Hepatocyte (in vitro differentiated cells): ENCODE results near the gene P2RY10. TPM values are rescaled to one million over a fixed set of nuclear protein-coding genes. Genes with fewer than 3 reads are reported as not detected.

Source experiments
- DNase-seq: peaks from one replicate; pipeline ENCODE4 v3.0.0-alpha.2; 2016; ENCODE audit warnings: low spot score
- H2AFZ ChIP-seq: fragments of 200-600 bp; sonication (generic); 2 replicates; pipeline ENCODE4 v1.6.0; 2016; ENCODE audit warnings: antibody characterized with exemption, mild to moderate bottlenecking
- H3K27ac ChIP-seq: fragments of 200-600 bp; sonication (generic); 2 replicates; pipeline ENCODE4 v1.5.1; 2016; ENCODE audit warnings: mild to moderate bottlenecking
- H3K27me3 ChIP-seq: fragments of 200-600 bp; sonication (generic); 2 replicates; pipeline ENCODE4 v1.6.1; 2016
- H3K36me3 ChIP-seq: fragments of 200-600 bp; sonication (generic); replicated peaks from 2 replicates; pipeline ENCODE4 v1.5.1; 2016; ENCODE audit warnings: low read depth; ENCODE audit not compliant: insufficient read depth
- H3K4me1 ChIP-seq: fragments of 200-600 bp; sonication (generic); 2 replicates; pipeline ENCODE4 v1.5.1; 2016; ENCODE audit warnings: mild to moderate bottlenecking, moderate library complexity; ENCODE audit not compliant: insufficient read depth
- H3K4me2 ChIP-seq: fragments of 200-600 bp; sonication (generic); 2 replicates; pipeline ENCODE4 v1.6.0; 2016
- H3K4me3 ChIP-seq: fragments of 200-600 bp; sonication (generic); 2 replicates; pipeline ENCODE4 v1.5.1; 2016; ENCODE audit warnings: mild to moderate bottlenecking
- H3K79me2 ChIP-seq: fragments of 200-600 bp; sonication (generic); 2 replicates; pipeline ENCODE4 v1.6.0; 2017; ENCODE audit warnings: mild to moderate bottlenecking
- H3K9me2 ChIP-seq: fragments of 200-600 bp; sonication (generic); replicated peaks from 2 replicates; pipeline ENCODE4 v1.6.0; 2017; ENCODE audit warnings: mild to moderate bottlenecking; ENCODE audit not compliant: insufficient read depth
- H3K9me3 ChIP-seq: fragments of 200-600 bp; sonication (generic); 2 replicates; pipeline ENCODE4 v1.5.1; 2016; ENCODE audit warnings: low read depth, mild to moderate bottlenecking
- H4K20me1 ChIP-seq: fragments of 200-600 bp; sonication (generic); 2 replicates; pipeline ENCODE4 v1.6.0; 2016; ENCODE audit warnings: mild to moderate bottlenecking; ENCODE audit not compliant: insufficient read depth, poor library complexity, severe bottlenecking
- CTCF ChIP-seq: fragments of 200-600 bp; sonication (generic); IDR thresholded peaks from 2 replicates; pipeline ENCODE4 v1.5.1; 2016; ENCODE audit warnings: antibody characterized with exemption, mild to moderate bottlenecking; ENCODE audit not compliant: poor library complexity
- EZH2 ChIP-seq: fragments of 200-600 bp; sonication (generic); IDR thresholded peaks from 2 replicates; pipeline ENCODE4 v1.6.1; 2016; ENCODE audit warnings: antibody characterized with exemption, mild to moderate bottlenecking, borderline replicate concordance
- EZH2phosphoT487 ChIP-seq: fragments of 200-600 bp; sonication (generic); IDR thresholded peaks from one replicate; pipeline ENCODE4 v1.6.1; 2018; ENCODE audit warnings: antibody characterized with exemption, mild to moderate bottlenecking, low read depth, moderate library complexity; ENCODE audit not compliant: unreplicated experiment, severe bottlenecking
- WGBS: methylation state at CpG from one replicate; pipeline ENCODE4 v1.1.6; 2016; ENCODE audit warnings: low lambda C conversion rate; ENCODE audit errors: missing lambda C conversion rate; 5-methylcytosine and 5-hydroxymethylcytosine counted together
- polyA plus RNA-seq: library from polyadenylated mRNA; unstranded; fragments of >200 nt; fragmentation: Nextera tagmentation; extraction: Ambion mirVana; gene quantifications from 2 replicates; pipeline ENCODE4 v1.2.1, GENCODE V29; 2016
- total RNA-seq: library from RNA; depleted of rRNA; stranded (reverse); fragments of >200 nt; gene quantifications from 2 replicates; pipeline ENCODE4 v1.2.3, GENCODE V29; 2014

Gene P2RY10
- total and polyA plus RNA-seq, 2 experiments from 2014 or later = not detected

- no peak for TF ChIP-seq EZH2
- no peak for TF ChIP-seq CTCF
- no peak for TF ChIP-seq EZH2phosphoT487
- no peak overlapping the region for H2AFZ ChIP-seq
- H3K27ac ChIP-seq = no peak overlapping the region
Observed at GRCh38 chrX:78957768-78958130, 12.6 kb downstream of the P2RY10 start.

GRCh38 chrX:78958419-78959116 lies 13.4 kb downstream of the P2RY10 start:
- 53% methylated on average over 2 of the region's 2 CpGs for WGBS
- no peaks in the 10 kb centered on the region for H3K36me3 ChIP-seq
- H4K20me1 ChIP-seq = no peaks in the 10 kb centered on the region
- no peak overlapping the region for H3K4me3 ChIP-seq
- no peaks in the 10 kb centered on the region for H3K4me1 ChIP-seq
- no peak for DNase-seq
- no peaks in the 10 kb centered on the region for H3K9me2 ChIP-seq
- no peak overlapping the region for H3K4me2 ChIP-seq
- no peak overlapping the region for H2AFZ ChIP-seq
- H3K27ac ChIP-seq = no peak overlapping the region
- no peaks in the 10 kb centered on the region for H3K9me3 ChIP-seq
- TF ChIP-seq CTCF = no peak
- TF ChIP-seq EZH2phosphoT487 = no peak
- TF ChIP-seq EZH2 = no peak
- H3K27me3 ChIP-seq = no peaks in the 10 kb centered on the region
- no peaks in the 10 kb centered on the region for H3K79me2 ChIP-seq

More at GRCh38 chrX:78957768-78958130, 12.6 kb downstream of the P2RY10 start:
- H3K4me3 ChIP-seq = no peak overlapping the region
- no peak overlapping the region for H3K4me2 ChIP-seq
- no peaks in the 10 kb centered on the region for H3K9me3 ChIP-seq
- no peaks in the 10 kb centered on the region for H3K4me1 ChIP-seq
- DNase-seq = no peak
- H3K36me3 ChIP-seq = no peaks in the 10 kb centered on the region
- H4K20me1 ChIP-seq = no peaks in the 10 kb centered on the region
- no peaks in the 10 kb centered on the region for H3K9me2 ChIP-seq
- no peaks in the 10 kb centered on the region for H3K79me2 ChIP-seq
- no peaks in the 10 kb centered on the region for H3K27me3 ChIP-seq

GRCh38 chrX:78960888-78961287 lies 15.7 kb downstream of the P2RY10 start:
- Histone ChIP-seq H3K9me3 (no peaks in the 10 kb centered on the region), H4K20me1 (no peaks in the 10 kb centered on the region), H2AFZ (no peak overlapping the region), H3K4me2 (no peak overlapping the region), H3K27ac (no peak overlapping the region), H3K79me2 (no peaks in the 10 kb centered on the region), H3K4me3 (no peak overlapping the region), H3K9me2 (no peaks in the 10 kb centered on the region), H3K27me3 (no peaks in the 10 kb centered on the region), H3K36me3 (no peaks in the 10 kb centered on the region), H3K4me1 (no peaks in the 10 kb centered on the region)
- DNase-seq = no peak
- no peak for TF ChIP-seq EZH2phosphoT487
- TF ChIP-seq EZH2 = no peak
- TF ChIP-seq CTCF = no peak
- WGBS = 73% methylated on average over 8 of the region's 8 CpGs

GRCh38 chrX:78964598-78964997 lies 19.4 kb downstream of the P2RY10 start:
- no peak overlapping the region for H3K4me3 ChIP-seq
- H3K79me2 ChIP-seq = no peaks in the 10 kb centered on the region
- H3K9me3 ChIP-seq = no peaks in the 10 kb centered on the region
- H3K9me2 ChIP-seq = no peaks in the 10 kb centered on the region
- H3K4me2 ChIP-seq = no peak overlapping the region
- no peak overlapping the region for H3K27ac ChIP-seq
- TF ChIP-seq CTCF (no peak), EZH2 (no peak), EZH2phosphoT487 (no peak)
- no peaks in the 10 kb centered on the region for H3K36me3 ChIP-seq
- H3K27me3 ChIP-seq = no peaks in the 10 kb centered on the region
- H3K4me1 ChIP-seq = no peaks in the 10 kb centered on the region
- WGBS = 72% methylated on average over 3 of the region's 3 CpGs
- no peak overlapping the region for H2AFZ ChIP-seq
- H4K20me1 ChIP-seq = no peaks in the 10 kb centered on the region
- no peak for DNase-seq
